Activated CD4-positive, alpha-beta T cell treated with anti-CD3 and anti-CD28 coated beads, Interleukin-2, amount 10 ng/mL, durations not matched to agents 24 days and 14 days (primary cell): ENCODE data around the gene PRSS37. TPM values are rescaled to one million over a fixed set of nuclear protein-coding genes. Genes with fewer than 3 reads are reported as not detected.
A peak's percentile ranks its signal among the peaks of the same experiment; 100 is the strongest.
"Not testable (repeated sequence)": the region's sequence is repeated elsewhere in the genome, so short reads cannot be mapped to it uniquely, and the experiment has no call there.

Experiments
- DNase-seq: peaks from one replicate; pipeline ENCODE4 v3.0.0; 2022
- H3K27ac Mint-ChIP-seq: one replicate; pipeline ENCODE4 v1.8.0; 2022; ENCODE audit warnings: mild to moderate bottlenecking, mixed read lengths
- H3K27me3 Mint-ChIP-seq: one replicate; pipeline ENCODE4 v1.8.0; 2022; ENCODE audit warnings: mixed read lengths
- H3K36me3 Mint-ChIP-seq: one replicate; pipeline ENCODE4 v1.8.0; 2022; ENCODE audit warnings: low read depth, mild to moderate bottlenecking, mixed read lengths
- H3K4me1 Mint-ChIP-seq: one replicate; pipeline ENCODE4 v1.8.0; 2021; ENCODE audit warnings: mixed read lengths
- H3K4me3 Mint-ChIP-seq: one replicate; pipeline ENCODE4 v1.8.0; 2022; ENCODE audit warnings: mild to moderate bottlenecking, moderate library complexity, mixed read lengths
- H3K9me3 Mint-ChIP-seq: one replicate; pipeline ENCODE4 v1.8.0; 2021; ENCODE audit warnings: mixed read lengths
- intact Hi-C: fragments of 100-400 bp; cut with micrococcal nuclease; formaldehyde crosslinking; loops from one replicate; pipeline ENCODE4 v1.15.1; 2023
- total RNA-seq: library from RNA; stranded (reverse); gene quantifications from 2 replicates; pipeline ENCODE4 v1.2.3, GENCODE V29; 2022

Gene PRSS37
- total RNA-seq, 1 donor from 2014 or later: not detected

DNA sequence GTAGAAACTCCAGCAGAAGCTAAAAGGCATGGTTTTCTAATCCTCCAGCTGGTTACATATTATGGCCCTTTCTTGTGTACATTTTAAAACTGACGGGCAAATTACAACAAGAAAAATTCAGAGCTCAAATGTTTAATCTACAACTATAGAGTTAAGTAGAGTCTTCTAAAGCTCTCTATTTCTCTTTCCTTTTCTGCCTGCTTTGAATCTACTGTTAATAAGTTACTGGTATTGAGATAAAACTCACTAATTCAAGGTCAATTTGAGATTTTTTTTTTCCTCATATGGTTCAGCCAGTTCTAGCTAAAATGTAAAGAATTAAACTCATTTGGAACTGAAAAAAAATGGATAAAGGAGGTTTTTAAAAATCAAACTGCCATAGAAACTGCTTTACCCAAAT, 1.6 kb upstream of the PRSS37 start:
- Mint-ChIP-seq H3K4me3 (no peak overlapping the region), H3K27ac (no peak overlapping the region), H3K9me3 (no peaks in the 10 kb centered on the region), H3K27me3 (no peaks in the 10 kb centered on the region), H3K4me1 (no peaks in the 10 kb centered on the region), H3K36me3 (no peaks in the 10 kb centered on the region)
- DNase-seq: no peak
- intact Hi-C loops: no loop called here

DNA sequence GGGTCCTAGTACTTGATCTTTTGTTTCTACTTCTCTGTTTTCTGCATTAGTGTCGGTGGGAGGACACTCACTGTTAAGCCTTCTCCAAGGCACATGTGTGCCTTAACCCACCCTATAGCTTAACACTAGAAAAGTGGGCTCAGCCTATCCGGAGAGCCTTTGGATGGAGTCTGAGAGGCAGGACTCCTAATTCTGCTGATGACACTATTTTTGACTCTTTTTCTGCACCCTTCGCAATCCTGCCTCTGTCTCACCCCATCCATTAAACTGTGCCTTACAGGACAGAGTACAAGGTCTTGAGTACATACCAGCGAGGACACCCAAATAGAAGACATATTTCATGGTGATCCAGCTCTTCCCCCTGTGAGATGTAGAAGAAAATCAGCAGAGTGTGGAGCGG, 577 bp downstream of the PRSS37 start:
- no peak for DNase-seq
- Mint-ChIP-seq H3K4me3 (no peak overlapping the region), H3K27me3 (no peaks in the 10 kb centered on the region), H3K36me3 (no peaks in the 10 kb centered on the region), H3K9me3 (no peaks in the 10 kb centered on the region), H3K27ac (no peak overlapping the region), H3K4me1 (no peaks in the 10 kb centered on the region)
- intact Hi-C loops: no loop called here

DNA sequence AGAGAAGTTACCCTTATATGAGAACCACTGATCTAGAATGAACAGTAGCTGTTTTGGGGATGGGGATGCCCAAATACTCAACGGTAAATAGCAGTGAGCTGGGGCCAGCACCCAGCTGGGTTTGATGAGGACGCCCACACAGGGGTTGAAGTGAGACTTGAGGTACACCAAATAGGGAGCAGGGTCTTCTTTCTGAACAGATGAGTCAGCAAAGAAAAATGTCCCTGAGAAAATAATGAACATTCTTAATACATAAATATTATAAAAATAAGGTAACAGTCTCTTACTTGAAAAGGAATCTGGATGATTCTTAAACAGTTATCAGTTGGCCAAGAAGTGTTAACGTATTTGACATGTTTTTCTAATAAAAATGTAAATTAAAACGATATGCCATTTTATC, 2.0 kb downstream of the PRSS37 start:
- Mint-ChIP-seq H3K4me3 (no peak overlapping the region), H3K27ac (no peak overlapping the region), H3K9me3 (no peaks in the 10 kb centered on the region), H3K36me3 (no peaks in the 10 kb centered on the region), H3K27me3 (no peaks in the 10 kb centered on the region), H3K4me1 (no peaks in the 10 kb centered on the region)
- intact Hi-C loops: no loop called here
- DNase-seq: no peak

DNA sequence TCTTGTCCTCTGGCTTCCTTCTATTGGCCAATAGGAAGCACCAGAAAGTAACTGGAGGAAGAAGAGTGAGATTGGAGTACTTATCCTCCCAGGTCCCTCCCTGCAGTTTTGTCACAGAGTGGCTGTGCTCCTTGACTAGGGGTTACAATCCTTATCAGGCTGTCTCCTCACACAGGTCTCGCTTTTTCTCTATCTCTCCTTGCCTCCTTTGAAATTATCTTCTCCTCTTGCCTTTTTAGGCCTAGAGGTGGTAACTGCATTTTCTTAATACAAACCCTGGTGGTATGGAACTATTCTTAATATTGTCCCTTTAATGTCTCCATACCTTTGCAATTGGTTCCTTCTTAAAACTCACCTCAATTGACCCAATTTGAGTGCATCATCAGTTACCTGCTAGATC, 2.7 kb downstream of the PRSS37 start:
- H3K27ac Mint-ChIP-seq: no peak overlapping the region
- no peak for DNase-seq
- H3K9me3 Mint-ChIP-seq: no peaks in the 10 kb centered on the region
- no peaks in the 10 kb centered on the region for H3K27me3 Mint-ChIP-seq
- H3K4me1 Mint-ChIP-seq: no peaks in the 10 kb centered on the region
- H3K36me3 Mint-ChIP-seq: no peaks in the 10 kb centered on the region
- no peak overlapping the region for H3K4me3 Mint-ChIP-seq
- intact Hi-C loops: no loop called here

DNA sequence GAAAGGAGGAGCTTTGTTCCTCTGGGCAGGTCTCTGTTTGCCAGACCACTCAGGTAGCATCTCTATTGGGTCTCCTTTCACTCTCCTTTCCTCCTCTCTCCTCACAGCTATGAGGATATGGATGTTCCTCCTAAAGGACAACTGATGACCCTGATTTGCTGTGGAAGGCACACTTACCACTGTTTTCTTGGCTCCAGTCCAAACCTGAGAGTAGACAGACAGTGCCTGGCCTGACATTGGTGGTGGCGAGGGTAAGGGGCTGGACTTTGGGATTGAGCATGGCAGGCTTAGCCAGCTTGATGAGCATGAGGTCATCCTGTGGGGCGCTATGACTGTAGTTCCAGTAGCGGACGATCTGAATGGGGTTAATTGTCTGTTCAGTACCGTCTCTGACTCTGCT, 3.6 kb downstream of the PRSS37 start:
- Mint-ChIP-seq H3K36me3 (no peaks in the 10 kb centered on the region), H3K4me3 (no peak overlapping the region), H3K27me3 (no peaks in the 10 kb centered on the region), H3K4me1 (no peaks in the 10 kb centered on the region), H3K9me3 (no peaks in the 10 kb centered on the region), H3K27ac (no peak overlapping the region)
- intact Hi-C loops: no loop called here
- DNase-seq: no peak

DNA sequence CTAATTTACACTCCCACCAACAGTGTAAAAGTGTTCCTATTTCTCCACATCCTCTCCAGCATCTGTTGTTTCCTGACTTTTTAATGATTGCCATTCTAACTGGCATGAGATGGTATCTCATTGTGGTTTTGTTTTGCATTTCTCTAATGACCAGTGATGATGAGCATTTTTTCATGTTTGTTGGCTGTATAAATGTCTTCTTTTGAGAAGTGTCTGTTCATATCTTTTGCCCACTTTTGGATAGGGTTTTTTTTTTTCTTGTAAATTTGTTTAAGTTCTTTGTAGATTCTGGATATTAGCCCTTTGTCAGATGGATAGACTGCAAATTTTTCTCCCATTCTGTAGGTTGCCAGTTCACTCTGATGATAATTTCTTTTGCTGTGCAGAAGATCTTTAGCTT, 18.9 kb downstream of the PRSS37 start:
- H3K9me3 Mint-ChIP-seq: peaks cover 18% of the 10 kb centered on the region
- H3K4me3 Mint-ChIP-seq, H3K36me3 Mint-ChIP-seq, H3K27ac Mint-ChIP-seq, H3K4me1 Mint-ChIP-seq, H3K27me3 Mint-ChIP-seq, DNase-seq, intact Hi-C loops: not testable (repeated sequence)

DNA sequence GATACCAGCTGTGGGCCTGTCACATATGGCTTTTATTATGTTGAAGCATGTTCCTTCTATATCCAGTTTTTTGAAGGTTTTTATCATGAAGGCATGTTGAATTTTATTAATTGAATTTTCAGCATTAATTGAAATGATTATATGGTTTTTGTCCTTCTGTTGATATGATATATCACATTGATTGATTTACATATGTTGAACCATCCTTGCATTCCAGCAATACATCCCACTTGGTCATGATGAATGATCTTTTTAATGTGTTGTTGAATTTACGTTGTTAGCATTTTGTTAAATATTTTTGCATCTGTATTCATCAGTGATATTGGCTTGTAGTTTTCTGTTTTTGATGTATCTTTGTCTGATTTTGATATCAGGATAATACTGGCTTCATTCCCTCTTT, 21.2 kb downstream of the PRSS37 start:
- no peak overlapping the region for H3K27ac Mint-ChIP-seq
- peaks cover 18% of the 10 kb centered on the region for H3K9me3 Mint-ChIP-seq
- H3K4me1 Mint-ChIP-seq: no peaks in the 10 kb centered on the region
- intact Hi-C loops: no loop called here
- DNase-seq: no peak
- no peak overlapping the region for H3K4me3 Mint-ChIP-seq
- H3K36me3 Mint-ChIP-seq: no peaks in the 10 kb centered on the region
- H3K27me3 Mint-ChIP-seq: no peaks in the 10 kb centered on the region

DNA sequence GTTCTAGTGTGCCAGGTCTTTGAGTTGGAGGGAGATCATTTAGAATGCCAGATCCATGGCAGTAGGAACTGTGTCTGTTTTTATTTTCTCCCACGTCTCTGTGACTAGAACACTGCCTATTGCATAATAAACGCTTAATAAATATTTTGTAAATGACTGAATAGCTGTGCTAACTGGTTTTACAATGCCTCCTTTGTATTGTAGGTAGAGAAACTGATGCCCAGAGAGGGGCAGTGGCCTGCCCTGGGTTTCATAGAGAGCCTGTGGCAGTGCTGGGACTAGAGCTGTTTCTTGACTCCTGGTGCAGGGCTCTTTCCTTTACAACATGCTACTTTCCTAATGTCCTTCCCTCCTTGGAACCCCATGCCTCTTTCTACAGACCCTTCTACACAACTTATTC, 48.8 kb downstream of the PRSS37 start:
- Mint-ChIP-seq H3K4me3 (no peak overlapping the region), H3K9me3 (no peaks in the 10 kb centered on the region), H3K27me3 (no peaks in the 10 kb centered on the region), H3K27ac (no peak overlapping the region), H3K36me3 (no peaks in the 10 kb centered on the region), H3K4me1 (no peaks in the 10 kb centered on the region)
- intact Hi-C loops: no loop called here
- peak; percentile 34 for DNase-seq

DNA sequence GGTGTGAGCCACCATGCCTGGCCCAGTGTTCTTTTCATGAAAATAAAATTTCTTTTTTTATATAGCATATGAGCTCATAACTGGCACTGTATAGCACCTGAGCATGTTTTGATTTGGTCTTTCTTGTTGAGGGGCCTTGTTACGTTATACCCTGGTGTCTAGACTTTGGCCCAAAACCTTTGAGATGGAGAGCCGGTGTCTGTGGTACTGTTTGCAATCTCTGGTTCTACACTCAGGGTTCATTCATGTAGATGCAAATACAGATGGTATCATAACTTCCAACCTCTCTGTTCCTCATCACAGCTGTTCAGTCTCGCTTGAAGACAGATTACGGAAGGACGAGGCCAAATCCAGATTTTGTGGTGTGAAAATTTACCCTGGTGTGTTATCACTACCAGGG, 51.4 kb downstream of the PRSS37 start, which contains the start of gene TAS2R5:
TAS2R5 (plus strand) TSS at position 301 of the 400 bp plus-strand sequence. CDS start 145 bp downstream, outside the sequence.
- no peak within 1 kb of the TSS for H3K4me3 Mint-ChIP-seq
- intact Hi-C loops: no loop called here

DNA sequence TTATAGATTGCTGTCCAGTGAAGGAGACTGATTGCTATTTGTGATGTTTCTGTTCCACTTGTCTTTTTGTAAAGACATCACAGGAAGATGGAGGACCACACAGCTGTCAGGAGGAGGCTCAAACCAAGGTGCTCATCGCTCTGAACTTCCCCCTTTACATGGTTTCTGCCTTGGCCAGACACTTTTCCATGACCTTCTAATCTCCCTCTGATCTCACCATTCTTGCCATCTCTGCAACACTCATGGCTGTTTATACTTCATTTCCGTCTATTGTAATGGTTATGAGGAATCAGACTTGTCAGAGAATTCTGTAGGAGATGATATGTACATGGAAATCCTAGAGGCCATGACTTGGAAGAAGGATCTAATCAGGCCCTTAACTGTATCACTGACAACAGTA, 53.0 kb downstream of the PRSS37 start:
- H3K4me1 Mint-ChIP-seq: no peaks in the 10 kb centered on the region
- H3K36me3 Mint-ChIP-seq: no peaks in the 10 kb centered on the region
- no peaks in the 10 kb centered on the region for H3K9me3 Mint-ChIP-seq
- H3K27me3 Mint-ChIP-seq: no peaks in the 10 kb centered on the region
- H3K4me3 Mint-ChIP-seq: no peak overlapping the region
- DNase-seq: peak; percentile 37
- intact Hi-C loops: no loop called here
- no peak overlapping the region for H3K27ac Mint-ChIP-seq

More for the DNA sequence above, 51.4 kb downstream of the PRSS37 start, which contains the start of gene TAS2R5:
- DNase-seq: peak; percentile 29
- H3K4me1 Mint-ChIP-seq: no peaks in the 10 kb centered on the region
- H3K36me3 Mint-ChIP-seq: no peaks in the 10 kb centered on the region
- no peak within 1 kb of the TSS for H3K27ac Mint-ChIP-seq
- H3K9me3 Mint-ChIP-seq: no peaks in the 10 kb centered on the region
- H3K27me3 Mint-ChIP-seq: no peaks in the 10 kb centered on the region

Other genes with a start within 250 kb of the PRSS37 start
- gene DENND11, start 139.3 kb downstream of the PRSS37 start, total RNA-seq: 33.3 and 35.1 TPM in 2 replicates
- not detected in 2 replicates for gene WEE2, start 133.1 kb downstream of the PRSS37 start, total RNA-seq
- 264 and 266 TPM in 2 replicates for gene SSBP1, start 103.1 kb downstream of the PRSS37 start, total RNA-seq
- 1.2 and 2.2 TPM in 2 replicates for gene TAS2R3, start 77.4 kb downstream of the PRSS37 start, total RNA-seq
- 1.0 TPM in 2 replicates for gene TAS2R4, start 64.8 kb downstream of the PRSS37 start, total RNA-seq
- gene TAS2R5, start 51.3 kb downstream of the PRSS37 start, total RNA-seq: 0.89 and 1.0 TPM in 2 replicates
- gene OR9A4, start 74.9 kb upstream of the PRSS37 start, total RNA-seq: not detected in 2 replicates
- gene CLEC5A, start 105.5 kb upstream of the PRSS37 start, total RNA-seq: not detected in 2 replicates
- not detected in 2 replicates for gene TAS2R38, start 132.3 kb upstream of the PRSS37 start, total RNA-seq
- not detected in 2 replicates for gene MGAM, start 154.4 kb upstream of the PRSS37 start, total RNA-seq